GM19193 (cell line): ENCODE measurements around the gene TRMT1.

Source experiments
- POLR2A ChIP-seq: IDR thresholded peaks from 4 replicates; pipeline ENCODE4 v1.6.1; 2011; ENCODE audit not compliant: insufficient read depth, insufficient read length; ENCODE audit errors: extremely low read depth

Gene TRMT1

GRCh38 chr19:13093407-13094105 is 23.0 kb downstream of the TRMT1 start:
- TF ChIP-seq POLR2A, result no peak

- no peak for TF ChIP-seq POLR2A
Observed at GRCh38 chr19:13092606-13093235, 23.8 kb downstream of the TRMT1 start.

- no peak for TF ChIP-seq POLR2A
Observed at GRCh38 chr19:13092158-13092543, 24.4 kb downstream of the TRMT1 start.

GRCh38 chr19:13091400-13092157 is 25.0 kb downstream of the TRMT1 start:
- TF ChIP-seq POLR2A, result no peak

- no peak for TF ChIP-seq POLR2A
Observed at GRCh38 chr19:13090511-13091231, 25.9 kb downstream of the TRMT1 start.

- TF ChIP-seq POLR2A, result no peak
Observed at GRCh38 chr19:13089857-13090507, 26.6 kb downstream of the TRMT1 start.

DNA sequence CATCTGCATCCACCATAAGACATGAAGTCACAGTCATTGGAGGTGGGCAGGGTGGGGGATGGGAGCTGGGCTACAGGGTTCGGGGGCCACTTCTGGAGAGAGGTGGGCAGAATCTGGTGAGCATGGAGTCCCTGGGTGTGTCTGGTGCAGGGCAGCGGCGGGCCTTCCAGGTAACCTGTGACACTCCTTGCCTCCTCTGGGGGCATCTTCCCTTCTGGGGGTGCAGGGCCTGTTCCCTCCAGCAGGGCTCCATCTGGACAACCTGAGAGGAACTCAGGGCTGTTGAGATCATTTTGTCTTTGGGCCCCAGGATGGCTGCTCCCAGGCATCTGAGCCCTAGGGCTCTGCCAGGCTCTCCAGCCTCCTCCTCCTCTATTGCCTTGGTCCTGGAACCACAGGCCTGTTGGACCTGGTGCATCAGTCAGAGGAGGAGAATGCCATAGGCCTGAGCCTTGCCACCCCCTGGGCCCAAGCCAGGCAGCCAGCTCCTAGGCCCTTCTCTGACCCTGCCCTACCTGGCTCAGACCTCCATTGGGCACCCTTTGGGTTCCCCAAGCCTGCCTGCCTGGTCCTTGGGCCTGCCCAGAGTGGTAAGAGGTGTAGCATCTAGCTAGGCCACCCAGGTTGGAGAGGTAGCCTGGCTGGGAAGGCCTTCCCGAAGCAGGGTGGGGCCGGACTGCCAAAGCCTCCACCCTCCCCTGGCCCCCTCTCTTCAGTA is 27.2 kb downstream of the TRMT1 start:
- TF ChIP-seq POLR2A, result no peak

DNA sequence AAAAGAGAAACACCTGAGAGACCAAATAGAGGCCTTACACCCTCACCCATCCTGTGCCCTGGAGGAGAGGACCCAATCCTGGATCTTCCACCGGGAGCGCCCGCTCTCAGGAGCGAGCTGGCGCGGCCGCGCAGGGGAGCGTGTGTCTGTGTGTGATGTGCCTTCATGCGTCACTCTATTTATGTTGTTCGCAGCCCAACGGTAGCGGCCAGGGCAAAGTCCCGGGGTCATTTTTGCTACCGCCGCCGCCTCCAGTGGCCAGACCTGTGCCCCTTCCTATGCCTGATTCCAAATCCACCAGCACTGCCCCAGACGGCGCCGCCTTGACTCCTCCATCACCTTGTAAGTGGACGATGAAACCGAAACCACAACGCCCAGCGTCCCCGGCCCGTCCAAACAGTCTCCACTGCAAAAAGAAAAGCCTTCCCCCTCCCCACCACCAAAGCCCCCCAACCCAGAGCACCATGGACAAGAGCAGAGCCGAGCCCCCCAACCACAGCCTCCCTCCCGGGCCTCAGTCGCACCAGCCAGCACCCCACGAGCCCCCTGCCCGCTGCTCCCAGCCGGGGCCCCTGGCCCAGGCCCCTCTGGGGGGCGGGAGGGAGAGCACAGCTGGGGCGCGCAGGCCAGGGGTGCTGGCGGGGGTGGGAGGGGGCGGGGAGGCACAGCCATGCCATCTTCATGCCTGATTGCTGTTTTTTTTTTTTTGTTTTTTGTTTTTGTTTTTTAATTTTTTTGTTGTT is 28.6 kb downstream of the TRMT1 start:
- no peak for TF ChIP-seq POLR2A

GRCh38 chr19:13087295-13087694 is 29.2 kb downstream of the TRMT1 start:
- TF ChIP-seq POLR2A, result no peak

DNA sequence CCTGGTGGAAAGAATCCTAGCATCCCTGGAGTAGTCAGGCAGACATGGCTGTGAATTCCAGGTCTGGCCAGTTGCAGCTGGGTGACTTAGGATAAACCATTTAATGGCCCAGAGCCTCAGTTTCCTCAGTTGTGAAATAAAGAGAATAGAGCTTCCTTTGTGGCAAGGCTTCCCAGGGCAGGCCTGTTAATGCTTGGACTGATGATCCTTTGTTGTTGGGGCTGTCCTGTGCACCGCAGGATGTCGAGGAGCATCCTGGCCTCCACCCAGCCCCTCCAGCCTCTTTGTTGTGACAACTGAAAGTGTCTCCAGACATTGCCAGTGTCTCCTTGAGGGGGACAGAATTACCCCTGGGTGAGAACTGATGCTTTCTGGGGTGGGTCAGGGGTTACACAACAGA is 30.2 kb downstream of the TRMT1 start:
- no peak for TF ChIP-seq POLR2A

DNA sequence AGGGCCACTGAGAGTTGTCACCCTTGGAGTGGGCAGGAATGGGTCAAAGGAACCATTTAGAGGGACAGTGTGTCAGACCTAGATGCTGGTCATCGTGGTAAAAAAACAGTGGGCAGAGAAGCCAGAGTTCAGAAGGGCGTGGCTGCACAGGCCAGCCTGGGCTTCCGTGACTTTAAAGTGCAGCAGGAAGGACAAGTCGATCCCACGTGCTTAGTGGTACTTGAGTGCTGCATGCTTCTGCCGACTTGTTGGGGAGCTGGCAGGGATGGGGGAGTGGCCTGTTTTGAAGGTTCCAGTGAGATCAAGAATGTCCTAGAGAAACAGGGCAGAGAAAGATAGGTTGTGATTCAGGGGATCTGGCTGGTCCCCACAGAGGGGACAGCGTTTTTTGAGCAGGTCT is 30.9 kb downstream of the TRMT1 start:
- TF ChIP-seq POLR2A, result no peak

DNA sequence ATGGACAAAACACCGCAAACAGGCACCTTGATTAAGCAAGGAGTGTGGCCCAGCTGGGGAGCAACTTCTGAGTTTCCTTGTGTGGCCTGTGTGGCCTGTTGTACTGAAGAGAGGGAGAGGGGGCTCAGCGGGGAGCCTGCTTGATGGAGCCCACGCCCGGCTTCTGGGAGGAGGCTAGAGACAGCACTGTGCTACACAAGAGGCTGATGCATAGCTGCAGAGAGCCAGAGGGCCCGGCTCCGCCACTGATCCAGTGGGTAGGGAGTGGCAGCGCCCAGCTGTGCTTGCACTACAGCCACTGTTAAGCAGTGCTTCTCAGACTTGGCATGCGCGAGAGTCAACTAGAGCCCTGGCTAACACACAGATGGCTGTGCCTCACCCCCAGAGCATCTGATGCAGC is 32.9 kb downstream of the TRMT1 start:
- TF ChIP-seq POLR2A, result no peak

DNA sequence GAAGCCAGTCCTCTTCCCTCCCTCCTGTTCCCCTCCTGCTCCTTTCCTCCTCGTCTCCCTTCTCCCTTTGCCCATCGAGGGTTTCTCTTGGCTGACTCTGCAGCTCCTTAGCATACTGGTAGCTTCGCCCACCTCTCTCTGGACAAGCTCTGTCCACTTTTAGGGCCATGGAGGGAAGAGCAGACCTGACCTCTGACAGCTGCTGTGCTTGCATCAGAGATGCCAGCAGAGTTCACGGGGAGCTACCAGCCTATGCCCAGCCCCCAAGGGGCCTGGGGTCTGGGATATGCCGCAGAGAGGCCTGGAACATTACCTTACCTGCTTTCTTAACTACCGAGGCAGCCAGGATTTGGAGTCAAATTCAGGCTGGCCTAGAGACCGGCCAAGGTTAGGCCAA is 33.5 kb downstream of the TRMT1 start:
- TF ChIP-seq POLR2A, result no peak
